ENCODE measurements around the gene ECI2. TPM values are rescaled to one million over a fixed set of nuclear protein-coding genes. Genes with fewer than 3 reads are reported as not detected.

ECI2 gene
- total RNA-seq, 1 donor from 2014 or later: 18.7 TPM

GRCh38 chr6:4167833-4168232, 32.5 kb upstream of the ECI2 start:
- no peaks in the 10 kb centered on the region for H3K27me3 Mint-ChIP-seq (ENCODE audit: unreplicated experiment)

GRCh38 chr6:4167123-4167522, 31.7 kb upstream of the ECI2 start:
- H3K36me3 Mint-ChIP-seq (ENCODE audit: unreplicated experiment): no peaks in the 10 kb centered on the region
- no peak for DNase-seq
- H3K27me3 Mint-ChIP-seq (ENCODE audit: unreplicated experiment): no peaks in the 10 kb centered on the region
- H3K27ac Mint-ChIP-seq (ENCODE audit: unreplicated experiment): no peak overlapping the region
- no peak overlapping the region for H3K4me3 Mint-ChIP-seq (ENCODE audit: unreplicated experiment)
- peaks cover 3% of the 10 kb centered on the region for H3K4me1 Mint-ChIP-seq (ENCODE audit: low read depth, unreplicated experiment)
- no peaks in the 10 kb centered on the region for H3K9me3 Mint-ChIP-seq (ENCODE audit: unreplicated experiment)
- TF ChIP-seq CTCF (IDR thresholded peaks at IDR 0.05; ENCODE audit: partially characterized antibody, unreplicated experiment): no peak

More at GRCh38 chr6:4167833-4168232, 32.5 kb upstream of the ECI2 start:
- no peak for DNase-seq
- no peak overlapping the region for H3K27ac Mint-ChIP-seq (ENCODE audit: unreplicated experiment)
- TF ChIP-seq CTCF (IDR thresholded peaks at IDR 0.05; ENCODE audit: partially characterized antibody, unreplicated experiment): no peak
- no peak overlapping the region for H3K4me3 Mint-ChIP-seq (ENCODE audit: unreplicated experiment)
- H3K4me1 Mint-ChIP-seq (ENCODE audit: low read depth, unreplicated experiment): peaks cover 3% of the 10 kb centered on the region
- no peaks in the 10 kb centered on the region for H3K36me3 Mint-ChIP-seq (ENCODE audit: unreplicated experiment)
- H3K9me3 Mint-ChIP-seq (ENCODE audit: unreplicated experiment): no peaks in the 10 kb centered on the region

- H3K27me3 Mint-ChIP-seq (ENCODE audit: unreplicated experiment): no peaks in the 10 kb centered on the region
- H3K36me3 Mint-ChIP-seq (ENCODE audit: unreplicated experiment): no peaks in the 10 kb centered on the region
- DNase-seq: no peak
- no peaks in the 10 kb centered on the region for H3K9me3 Mint-ChIP-seq (ENCODE audit: unreplicated experiment)
- H3K4me1 Mint-ChIP-seq (ENCODE audit: low read depth, unreplicated experiment): peaks cover 3% of the 10 kb centered on the region
- no peak overlapping the region for H3K4me3 Mint-ChIP-seq (ENCODE audit: unreplicated experiment)
- H3K27ac Mint-ChIP-seq (ENCODE audit: unreplicated experiment): no peak overlapping the region
- no peak for TF ChIP-seq CTCF (IDR thresholded peaks at IDR 0.05; ENCODE audit: partially characterized antibody, unreplicated experiment)
Measured at GRCh38 chr6:4164456-4164855, 29.1 kb upstream of the ECI2 start.

GRCh38 chr6:4164117-4164442, 28.7 kb upstream of the ECI2 start:
- no peaks in the 10 kb centered on the region for H3K36me3 Mint-ChIP-seq (ENCODE audit: unreplicated experiment)
- no peaks in the 10 kb centered on the region for H3K9me3 Mint-ChIP-seq (ENCODE audit: unreplicated experiment)
- H3K27me3 Mint-ChIP-seq (ENCODE audit: unreplicated experiment): no peaks in the 10 kb centered on the region
- H3K4me1 Mint-ChIP-seq (ENCODE audit: low read depth, unreplicated experiment): peaks cover 3% of the 10 kb centered on the region
- no peak for TF ChIP-seq CTCF (IDR thresholded peaks at IDR 0.05; ENCODE audit: partially characterized antibody, unreplicated experiment)
- no peak overlapping the region for H3K27ac Mint-ChIP-seq (ENCODE audit: unreplicated experiment)
- no peak overlapping the region for H3K4me3 Mint-ChIP-seq (ENCODE audit: unreplicated experiment)
- no peak for DNase-seq

GRCh38 chr6:4163408-4164116, 28.2 kb upstream of the ECI2 start:
- H3K4me3 Mint-ChIP-seq (ENCODE audit: unreplicated experiment): no peak overlapping the region
- no peaks in the 10 kb centered on the region for H3K36me3 Mint-ChIP-seq (ENCODE audit: unreplicated experiment)
- H3K27ac Mint-ChIP-seq (ENCODE audit: unreplicated experiment): no peak overlapping the region
- no peaks in the 10 kb centered on the region for H3K9me3 Mint-ChIP-seq (ENCODE audit: unreplicated experiment)
- H3K4me1 Mint-ChIP-seq (ENCODE audit: low read depth, unreplicated experiment): peaks cover 5% of the 10 kb centered on the region
- DNase-seq: no peak
- H3K27me3 Mint-ChIP-seq (ENCODE audit: unreplicated experiment): no peaks in the 10 kb centered on the region
- no peak for TF ChIP-seq CTCF (IDR thresholded peaks at IDR 0.05; ENCODE audit: partially characterized antibody, unreplicated experiment)
